Nephron (organoid): ENCODE measurements around the gene PHOX2A.
"Not testable (repeated sequence)": the region's sequence is repeated elsewhere in the genome, so short reads cannot be mapped to it uniquely, and the experiment has no call there.

Experiments used
- H3K27ac Mint-ChIP-seq, 3 experiments: 2 replicates each; pipeline ENCODE4 v1.8.0; 2020; ENCODE audit warnings: mixed read lengths in 3 of 3, mild to moderate bottlenecking in 2 of 3, moderate library complexity in 1 of 3
- H3K27me3 Mint-ChIP-seq: 2 replicates; pipeline ENCODE4 v1.8.0; 2021; ENCODE audit warnings: low read depth, mild to moderate bottlenecking, moderate library complexity, mixed read lengths
- H3K36me3 Mint-ChIP-seq: 2 replicates; pipeline ENCODE4 v1.8.0; 2020; ENCODE audit warnings: low read depth, mixed read lengths
- H3K4me1 Mint-ChIP-seq: 2 replicates; pipeline ENCODE4 v1.8.0; 2020; ENCODE audit warnings: mixed read lengths
- H3K4me3 Mint-ChIP-seq, 3 experiments: 2 replicates each; pipeline ENCODE4 v1.8.0; 2020; ENCODE audit warnings: mild to moderate bottlenecking in 3 of 3, mixed read lengths in 3 of 3, moderate library complexity in 2 of 3
- H3K9me3 Mint-ChIP-seq: 2 replicates; pipeline ENCODE4 v1.8.0; 2020; ENCODE audit warnings: mixed read lengths
- TF ChIP-seq, protein P1 (sequence below), 3 experiments: fragments of 200-600 bp; sonication (generic); IDR thresholded peaks; one replicate each; pipeline ENCODE4 v1.5.0; 2021; ENCODE audit warnings: antibody characterized with exemption in 3 of 3; ENCODE audit not compliant: unreplicated experiment in 3 of 3

PHOX2A gene

DNA sequence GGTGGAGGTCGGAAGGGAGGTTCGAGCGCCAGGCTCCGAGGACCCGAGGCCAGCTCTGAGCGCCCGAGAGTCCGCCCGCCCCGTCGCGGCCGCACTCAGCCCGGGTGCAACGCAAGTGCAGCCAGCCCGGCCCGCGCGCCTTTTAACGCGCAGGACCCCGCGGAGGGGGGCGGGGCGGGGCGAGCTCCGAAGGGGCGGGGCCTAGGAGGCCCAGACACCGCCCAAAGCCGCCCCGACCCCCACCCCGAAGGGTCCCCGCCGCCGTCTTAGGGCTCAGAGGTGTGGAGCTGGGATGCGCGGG is at the start of gene PHOX2A:
Gene PHOX2A (minus strand): TSS at position 117 of the 301 bp plus-strand sequence. CDS start 172 bp downstream, outside the sequence.
- H3K9me3 Mint-ChIP-seq: peaks cover 4% of the 10 kb centered on the region
- no peaks in the 10 kb centered on the region for H3K36me3 Mint-ChIP-seq
- H3K4me1 Mint-ChIP-seq: peaks cover 16% of the 10 kb centered on the region
- H3K4me3 Mint-ChIP-seq: peak within 1 kb of the TSS; percentile 76 to 79 (median 77)
- peaks cover 44% of the 10 kb centered on the region for H3K27me3 Mint-ChIP-seq
- TF ChIP-seq, protein P1, sequence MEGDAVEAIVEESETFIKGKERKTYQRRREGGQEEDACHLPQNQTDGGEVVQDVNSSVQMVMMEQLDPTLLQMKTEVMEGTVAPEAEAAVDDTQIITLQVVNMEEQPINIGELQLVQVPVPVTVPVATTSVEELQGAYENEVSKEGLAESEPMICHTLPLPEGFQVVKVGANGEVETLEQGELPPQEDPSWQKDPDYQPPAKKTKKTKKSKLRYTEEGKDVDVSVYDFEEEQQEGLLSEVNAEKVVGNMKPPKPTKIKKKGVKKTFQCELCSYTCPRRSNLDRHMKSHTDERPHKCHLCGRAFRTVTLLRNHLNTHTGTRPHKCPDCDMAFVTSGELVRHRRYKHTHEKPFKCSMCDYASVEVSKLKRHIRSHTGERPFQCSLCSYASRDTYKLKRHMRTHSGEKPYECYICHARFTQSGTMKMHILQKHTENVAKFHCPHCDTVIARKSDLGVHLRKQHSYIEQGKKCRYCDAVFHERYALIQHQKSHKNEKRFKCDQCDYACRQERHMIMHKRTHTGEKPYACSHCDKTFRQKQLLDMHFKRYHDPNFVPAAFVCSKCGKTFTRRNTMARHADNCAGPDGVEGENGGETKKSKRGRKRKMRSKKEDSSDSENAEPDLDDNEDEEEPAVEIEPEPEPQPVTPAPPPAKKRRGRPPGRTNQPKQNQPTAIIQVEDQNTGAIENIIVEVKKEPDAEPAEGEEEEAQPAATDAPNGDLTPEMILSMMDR (IDR thresholded peaks at IDR 0.05; ENCODE audit: unreplicated experiment in 3 of 3): no peak
- H3K27ac Mint-ChIP-seq: peak within 1 kb of the TSS in 1 of 3 experiments; percentile 2

- Mint-ChIP-seq H3K27me3 (no peaks in the 10 kb centered on the region), H3K4me1 (no peaks in the 10 kb centered on the region), H3K36me3 (peaks cover 4% of the 10 kb centered on the region), H3K27ac (no peak overlapping the region), H3K4me3 (no peak overlapping the region), H3K9me3 (no peaks in the 10 kb centered on the region)
- TF ChIP-seq, protein P1 (IDR thresholded peaks at IDR 0.05; ENCODE audit: unreplicated experiment in 3 of 3): no peak
These were observed 49.4 kb upstream of the PHOX2A start for GRCh38 chr11:72293391-72293790.

- Mint-ChIP-seq H3K36me3 (peaks cover 4% of the 10 kb centered on the region), H3K4me3 (no peak overlapping the region), H3K27ac (no peak overlapping the region), H3K4me1 (no peaks in the 10 kb centered on the region), H3K27me3 (no peaks in the 10 kb centered on the region), H3K9me3 (no peaks in the 10 kb centered on the region)
- TF ChIP-seq, protein P1 (IDR thresholded peaks at IDR 0.05; ENCODE audit: unreplicated experiment in 3 of 3): no peak
These were observed 48.3 kb upstream of the PHOX2A start for GRCh38 chr11:72292106-72292785.

GRCh38 chr11:72290741-72291140 is 46.8 kb upstream of the PHOX2A start:
- TF ChIP-seq, protein P1 (IDR thresholded peaks at IDR 0.05; ENCODE audit: unreplicated experiment in 3 of 3): peak; percentile 27 to 33 (median 27)
- not testable (repeated sequence) for H3K4me1 Mint-ChIP-seq, H3K9me3 Mint-ChIP-seq, H3K27ac Mint-ChIP-seq, H3K27me3 Mint-ChIP-seq, H3K36me3 Mint-ChIP-seq, H3K4me3 Mint-ChIP-seq

GRCh38 chr11:72287293-72287692 is 43.3 kb upstream of the PHOX2A start:
- TF ChIP-seq, protein P1 (IDR thresholded peaks at IDR 0.05; ENCODE audit: unreplicated experiment in 3 of 3): no peak
- Mint-ChIP-seq H3K9me3 (no peaks in the 10 kb centered on the region), H3K4me1 (no peaks in the 10 kb centered on the region), H3K36me3 (no peaks in the 10 kb centered on the region), H3K27me3 (peaks cover under 1% of the 10 kb centered on the region), H3K27ac (no peak overlapping the region), H3K4me3 (no peak overlapping the region)

DNA sequence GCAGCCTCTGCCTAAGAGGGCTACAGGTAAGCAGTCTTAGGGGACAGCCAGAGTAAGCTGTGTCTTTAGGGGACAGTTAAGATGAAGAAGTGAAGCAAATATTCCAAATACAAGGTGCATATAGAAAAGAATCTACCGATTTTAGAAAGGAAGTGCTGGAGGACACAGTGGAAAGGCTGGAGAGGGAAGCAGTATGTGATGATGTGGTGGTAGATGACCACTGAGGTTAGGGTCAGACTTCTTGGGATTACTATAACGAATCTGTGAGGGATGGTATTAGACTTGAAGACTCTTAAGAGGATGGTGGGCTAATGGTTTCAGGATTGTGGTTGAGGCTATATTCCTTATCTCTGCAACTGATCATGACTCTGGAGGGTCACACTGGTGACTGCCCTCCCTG is 40.0 kb upstream of the PHOX2A start:
- Mint-ChIP-seq H3K4me3 (no peak overlapping the region), H3K9me3 (no peaks in the 10 kb centered on the region), H3K36me3 (no peaks in the 10 kb centered on the region), H3K27ac (no peak overlapping the region), H3K4me1 (no peaks in the 10 kb centered on the region), H3K27me3 (peaks cover 4% of the 10 kb centered on the region)
- TF ChIP-seq, protein P1 (IDR thresholded peaks at IDR 0.05; ENCODE audit: unreplicated experiment in 3 of 3): no peak
